ENCODE results near the gene FDCSP.
"Not testable (repeated sequence)": the region's sequence is repeated elsewhere in the genome, so short reads cannot be mapped to it uniquely, and the experiment has no call there.

- not testable (repeated sequence) for TF ChIP-seq CTCF, EP300, POLR2A, POLR2AphosphoS5 (IDR thresholded peaks at IDR 0.05)
Measured at GRCh38 chr4:70216550-70216949, 9.4 kb upstream of the FDCSP start.
